Measurements from ENCODE around the gene SLC43A2. TPM values are rescaled to one million over a fixed set of nuclear protein-coding genes. Genes with fewer than 3 reads are reported as not detected.
A peak's percentile ranks its signal among the peaks of the same experiment; 100 is the strongest.

SLC43A2 gene
- total and polyA plus RNA-seq, 7 experiments from 2014 or later = 0.44 to 112 (median 6.7) TPM

- peak overlapping the region; percentile 69 for H3K27ac ChIP-seq (ENCODE audit: low read depth, low read length)
- Mint-ChIP-seq H3K27ac (peak overlapping the region in 5 of 9 donors; percentile 38 to 58 (median 55)), H3K9me3 (no peaks in the 10 kb centered on the region), H3K36me3 (peaks cover 4 to 22% (median 11%) of the 10 kb centered on the region in 5 donors), H3K4me3 (peak overlapping the region; percentile 65 to 81 (median 74)), H3K4me1 (peaks cover 0 to 38% (median 10%) of the 10 kb centered on the region in 7 donors), H3K27me3 (no peaks in the 10 kb centered on the region)
- peak overlapping the region; percentile 64 for H3K4me3 ChIP-seq (ENCODE audit: low read length)
- peak; percentile 90 for ATAC-seq
- H3K27me3 ChIP-seq (ENCODE audit: control insufficient read depth in 2 of 2, insufficient read depth in 2 of 2, low read length in 2 of 2) = no peaks in the 10 kb centered on the region
- ChIA-PET CTCF (interaction anchor here (0.5 to 1.8 kb wide), 16 partner anchors 10 to 396 kb away, joined by 3 to 8 read pairs (median 4); partner anchors contain the start of gene SLC43A2), POLR2A (interaction anchor here (0.5 to 3.1 kb wide), 14 partner anchors 14 to 862 kb away, joined by 3 to 27 read pairs (median 4); partner anchors contain the start of genes METTL16, RPA1, SLC43A2 and SMYD4)
- DNase-seq = peak; percentile 88 to 97 (median 93)
- peaks cover 19 to 43% (median 27%) of the 10 kb centered on the region in 3 experiments for H3K36me3 ChIP-seq (ENCODE audit: control insufficient read depth in 2 of 3, insufficient read depth in 3 of 3, low read length in 3 of 3)
- H3K4me1 ChIP-seq (ENCODE audit: control insufficient read depth in 2 of 2, insufficient read depth in 2 of 2, low read length in 2 of 2) = peaks cover 15 to 21% of the 10 kb centered on the region in 2 donors
- no peaks in the 10 kb centered on the region for H3K9me3 ChIP-seq (ENCODE audit: control insufficient read depth in 2 of 3, low read length in 3 of 3)
- intact Hi-C loops (cut with micrococcal nuclease) = loop anchor here (1.0 to 10.0 kb wide), 16 partner anchors 20 to 752 kb away; partner anchors contain the start of genes SLC43A2 (in 2 of the 2), SMG6 (in 2 of the 2), SRR (in 2 of the 2) and INPP5K (in 1 of the 2)
Measured at GRCh38 chr17:1648963-1649843, 20.6 kb upstream of the SLC43A2 start.

GRCh38 chr17:1648173-1648962, 19.7 kb upstream of the SLC43A2 start:
- Histone ChIP-seq H3K9me3 (ENCODE audit: control insufficient read depth in 2 of 3, low read length in 3 of 3) (no peaks in the 10 kb centered on the region), H3K36me3 (ENCODE audit: control insufficient read depth in 2 of 3, insufficient read depth in 3 of 3, low read length in 3 of 3) (peaks cover 11 to 35% (median 19%) of the 10 kb centered on the region in 3 experiments), H3K27me3 (ENCODE audit: control insufficient read depth in 2 of 2, insufficient read depth in 2 of 2, low read length in 2 of 2) (no peaks in the 10 kb centered on the region), H3K4me1 (ENCODE audit: control insufficient read depth in 2 of 2, insufficient read depth in 2 of 2, low read length in 2 of 2) (peaks cover 20 to 27% of the 10 kb centered on the region in 2 donors), H3K27ac (ENCODE audit: low read depth, low read length) (peak overlapping the region; percentile 63), H3K4me3 (ENCODE audit: low read length) (peak overlapping the region; percentile 62)
- DNase-seq (no peak), ATAC-seq (peak; percentile 0)
- intact Hi-C loops (cut with micrococcal nuclease) = loop anchor here (2.0 to 10.0 kb wide), 9 partner anchors 20 to 752 kb away; partner anchors contain the start of genes INPP5K (in 1 of the 2), MNT (in 1 of the 2), OVCA2 (in 1 of the 2) and RTN4RL1 (in 1 of the 2)
- Mint-ChIP-seq H3K36me3 (peaks cover 3 to 14% (median 4%) of the 10 kb centered on the region in 5 donors), H3K4me3 (peak overlapping the region; percentile 65 to 81 (median 74)), H3K9me3 (no peaks in the 10 kb centered on the region), H3K27me3 (peaks cover 0 to 2% (median 0%) of the 10 kb centered on the region in 5 donors), H3K4me1 (peaks cover 0 to 41% (median 13%) of the 10 kb centered on the region in 7 donors), H3K27ac (peak overlapping the region in 6 of 9 donors; percentile 32 to 47 (median 40))
- CTCF ChIA-PET = interaction anchor here (0.5 to 1.8 kb wide), 13 partner anchors 10 to 396 kb away, joined by 3 to 8 read pairs (median 4); partner anchors contain the start of gene SLC43A2
- POLR2A ChIA-PET = interaction anchor here (0.5 to 3.1 kb wide), 12 partner anchors 15 to 863 kb away, joined by 3 to 27 read pairs (median 4); partner anchors contain the start of genes METTL16, RPA1, SLC43A2 and SMYD4

DNA sequence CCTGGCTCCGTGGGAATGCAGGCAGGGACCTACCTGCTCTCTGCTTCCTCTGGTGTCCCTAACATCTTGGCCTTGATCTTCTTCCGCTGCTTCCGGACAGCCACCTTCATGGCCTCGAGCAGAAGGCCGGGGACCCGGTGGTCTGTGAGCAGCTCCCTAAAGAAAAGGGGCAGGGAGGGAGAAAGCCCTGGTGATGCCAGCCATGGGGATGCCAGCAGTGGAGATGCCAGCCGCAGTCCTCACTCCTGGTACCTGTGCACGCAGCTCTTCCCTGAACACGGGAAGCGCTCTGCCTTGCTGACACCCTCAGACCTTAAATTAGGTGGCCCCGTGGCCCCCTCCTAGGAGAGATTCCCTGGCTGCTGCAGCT, 19.2 kb upstream of the SLC43A2 start:
- Histone ChIP-seq H3K27ac (ENCODE audit: low read depth, low read length) (no peak overlapping the region), H3K4me1 (ENCODE audit: control insufficient read depth in 2 of 2, insufficient read depth in 2 of 2, low read length in 2 of 2) (peaks cover 20 to 27% of the 10 kb centered on the region in 2 donors), H3K36me3 (ENCODE audit: control insufficient read depth in 2 of 3, insufficient read depth in 3 of 3, low read length in 3 of 3) (peaks cover 5 to 29% (median 14%) of the 10 kb centered on the region in 3 experiments), H3K27me3 (ENCODE audit: control insufficient read depth in 2 of 2, insufficient read depth in 2 of 2, low read length in 2 of 2) (no peaks in the 10 kb centered on the region), H3K4me3 (ENCODE audit: low read length) (peak overlapping the region; percentile 62), H3K9me3 (ENCODE audit: control insufficient read depth in 2 of 3, low read length in 3 of 3) (no peaks in the 10 kb centered on the region)
- ATAC-seq = no peak
- POLR2A ChIA-PET = interaction anchor here (0.5 to 3.1 kb wide), 3 partner anchors 15 to 19 kb away, joined by 3 to 27 read pairs (median 3); partner anchors contain the start of gene SLC43A2
- Mint-ChIP-seq H3K4me3 (peak overlapping the region in 9 of 10 donors; percentile 27 to 81 (median 67)), H3K4me1 (peaks cover 0 to 41% (median 13%) of the 10 kb centered on the region in 7 donors), H3K27me3 (peaks cover 0 to 2% (median 0%) of the 10 kb centered on the region in 5 donors), H3K36me3 (peaks cover 0 to 8% (median 0%) of the 10 kb centered on the region in 5 donors), H3K27ac (peak overlapping the region in 1 of 9 donors; percentile 32), H3K9me3 (no peaks in the 10 kb centered on the region)
- CTCF ChIA-PET = interaction anchor here (1.4 to 1.8 kb wide), 4 partner anchors 13 to 216 kb away, joined by 3 to 4 read pairs (median 4); no protein-coding TSS in a partner anchor
- DNase-seq = no peak
- intact Hi-C loops (cut with micrococcal nuclease) = loop anchor here (2.0 to 10.0 kb wide), 9 partner anchors 19 to 753 kb away; partner anchors contain the start of genes INPP5K (in 1 of the 2), MNT (in 1 of the 2), OVCA2 (in 1 of the 2) and RTN4RL1 (in 1 of the 2)

DNA sequence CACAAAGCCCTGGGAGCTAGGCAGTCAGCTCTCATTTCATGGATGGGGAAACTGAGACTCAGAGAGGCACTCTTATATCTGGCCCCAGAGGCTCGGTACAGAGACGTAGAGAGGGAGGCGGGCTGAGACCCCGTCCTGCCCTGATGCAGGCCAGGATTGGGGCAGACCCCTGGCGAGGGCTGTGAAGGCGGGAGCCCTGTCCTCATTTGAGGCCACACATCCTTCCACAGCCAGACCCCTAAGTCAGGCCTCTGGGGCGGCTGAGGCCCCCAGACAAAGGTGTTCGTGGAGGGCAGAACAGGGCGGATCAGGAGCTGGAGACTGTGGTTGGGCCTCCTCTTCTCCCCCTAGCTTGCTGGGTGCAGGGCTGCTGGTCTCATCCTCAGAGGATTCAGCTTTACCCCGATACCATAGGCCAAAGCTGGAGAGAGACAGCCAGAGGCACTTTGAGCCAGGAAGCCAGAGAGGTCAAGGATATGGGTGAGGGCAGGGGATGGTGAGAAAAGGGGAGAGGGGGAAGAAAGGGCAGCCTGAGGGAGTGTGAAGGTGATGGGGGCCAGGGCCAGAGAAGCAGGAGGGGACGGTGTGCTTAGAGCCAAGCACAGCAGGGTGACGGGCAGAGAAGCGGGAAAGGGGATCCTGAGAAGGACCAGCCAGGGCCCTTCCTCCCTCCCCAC, 17.7 kb upstream of the SLC43A2 start:
- Histone ChIP-seq H3K4me1 (ENCODE audit: control insufficient read depth in 2 of 2, insufficient read depth in 2 of 2, low read length in 2 of 2) (peaks cover 20 to 27% of the 10 kb centered on the region in 2 donors), H3K27me3 (ENCODE audit: control insufficient read depth in 2 of 2, insufficient read depth in 2 of 2, low read length in 2 of 2) (no peaks in the 10 kb centered on the region), H3K4me3 (ENCODE audit: low read length) (no peak overlapping the region), H3K27ac (ENCODE audit: low read depth, low read length) (no peak overlapping the region), H3K9me3 (ENCODE audit: control insufficient read depth in 2 of 3, low read length in 3 of 3) (no peaks in the 10 kb centered on the region), H3K36me3 (ENCODE audit: control insufficient read depth in 2 of 3, insufficient read depth in 3 of 3, low read length in 3 of 3) (peaks cover 0 to 15% (median 7%) of the 10 kb centered on the region in 3 experiments)
- intact Hi-C loops (cut with micrococcal nuclease) = loop anchor here (5.0 to 10.0 kb wide), 3 partner anchors 162 to 658 kb away; partner anchors contain the start of genes RTN4RL1 (in 1 of the 2), SMG6 (in 1 of the 2) and SRR (in 1 of the 2)
- Mint-ChIP-seq H3K4me1 (peaks cover 0 to 35% (median 13%) of the 10 kb centered on the region in 7 donors), H3K4me3 (peak overlapping the region in 4 of 10 donors; percentile 32 to 75 (median 52)), H3K27me3 (peaks cover 0 to 2% (median 0%) of the 10 kb centered on the region in 5 donors), H3K27ac (peak overlapping the region in 1 of 9 donors; percentile 39), H3K36me3 (no peaks in the 10 kb centered on the region), H3K9me3 (no peaks in the 10 kb centered on the region)
- ChIA-PET POLR2A (interaction anchor here (0.6 to 2.5 kb wide), 2 partner anchors 15 to 16 kb away, joined by 3 to 13 read pairs; no protein-coding TSS in a partner anchor), CTCF (interaction anchor here (1.0 to 1.6 kb wide), 2 partner anchors 16 to 22 kb away, joined by 3 to 5 read pairs; no protein-coding TSS in a partner anchor)
- ATAC-seq = no peak
- no peak for DNase-seq
